ENCODE measurements around the gene PAPOLB. TPM values are rescaled to one million over a fixed set of nuclear protein-coding genes. Genes with fewer than 3 reads are reported as not detected.

Gene PAPOLB
- total and polyA plus RNA-seq, 10 of the 15 experiments (the other 5 are each of a cell fraction or from before 2014, with no cell fraction given) = 0.01 TPM; not detected in 9

DNA sequence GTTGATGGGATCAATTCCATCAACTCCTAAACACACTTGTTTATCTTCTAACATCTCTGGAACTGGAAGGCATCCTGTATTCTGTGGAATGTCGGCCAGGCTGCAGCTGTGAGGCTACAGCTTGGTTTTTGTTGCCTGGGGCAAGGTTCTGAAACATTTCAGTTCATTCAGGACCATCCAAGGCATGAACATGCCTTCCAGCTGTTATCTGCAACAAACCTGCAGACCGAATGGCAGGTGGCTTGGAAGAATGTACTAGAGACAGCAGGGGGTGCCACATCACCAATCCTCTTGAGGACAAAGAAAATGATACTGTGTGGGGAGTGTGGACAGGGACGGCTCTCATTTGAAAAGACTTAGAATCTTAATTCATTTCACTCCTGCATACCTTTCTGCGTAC is 12.4 kb downstream of the PAPOLB start:
- Histone ChIP-seq H4K20me1 (ENCODE audit: control insufficient read depth, insufficient read depth) (no peaks in the 10 kb centered on the region), H3K4me1 (ENCODE audit: control insufficient read depth, insufficient read depth, low read length) (no peaks in the 10 kb centered on the region), H3K27ac (ENCODE audit: control insufficient read depth, insufficient read depth) (no peak overlapping the region), H3K9me3 (replicated peaks; ENCODE audit: control insufficient read depth, insufficient read depth, low read length) (no peaks in the 10 kb centered on the region; the same call in 2 of the 3 replicates), H3K4me3 (no peak overlapping the region), H3K36me3 (ENCODE audit: control insufficient read depth in 2 of 2, insufficient read depth in 2 of 2, low read length in 1 of 2) (no peaks in the 10 kb centered on the region), H3K27me3 (replicated peaks in 1 of 2; ENCODE audit: control insufficient read depth in 2 of 2, insufficient read depth in 2 of 2, low read length in 1 of 2) (no peaks in the 10 kb centered on the region; a peak in 1 of 4 replicates), H3K4me2 (ENCODE audit: control insufficient read depth, insufficient read depth) (no peak overlapping the region), H3K9ac (ENCODE audit: control insufficient read depth, insufficient read depth, low read length) (no peak overlapping the region), H2AFZ (ENCODE audit: control insufficient read depth, low read depth, low read length) (no peak overlapping the region), H3K79me2 (ENCODE audit: control insufficient read depth, insufficient read depth, low read length) (no peaks in the 10 kb centered on the region)
- intact Hi-C loops (cut with micrococcal nuclease; ENCODE audit: unreplicated experiment) (loop anchor here (5.0 kb wide), 1 partner anchor 238 kb away; no protein-coding TSS in a partner anchor), in situ Hi-C loops (cut with MboI) (no loop called here)
- BruUV-seq (replicated peaks) = no TSS peak
- 26% methylated on average over 4 of the region's 4 CpGs for WGBS (ENCODE audit: insufficient coverage, insufficient replicate concordance, low lambda C conversion rate, missing lambda C conversion rate)
- CTCF ChIA-PET = interaction anchor here (0.9 to 1.8 kb wide), 4 partner anchors 236 to 283 kb away, joined by 3 to 7 read pairs (median 4); no protein-coding TSS in a partner anchor
- RAD21 ChIA-PET (ENCODE audit: unreplicated experiment) = no interaction called here
- POLR2A ChIA-PET = no interaction called here
- DNase-seq (ENCODE audit: low read depth, low spot score) (no peak), ATAC-seq (peak; percentile 69), FAIRE-seq (peak; percentile 68)
- TF ChIP-seq, protein P1, sequence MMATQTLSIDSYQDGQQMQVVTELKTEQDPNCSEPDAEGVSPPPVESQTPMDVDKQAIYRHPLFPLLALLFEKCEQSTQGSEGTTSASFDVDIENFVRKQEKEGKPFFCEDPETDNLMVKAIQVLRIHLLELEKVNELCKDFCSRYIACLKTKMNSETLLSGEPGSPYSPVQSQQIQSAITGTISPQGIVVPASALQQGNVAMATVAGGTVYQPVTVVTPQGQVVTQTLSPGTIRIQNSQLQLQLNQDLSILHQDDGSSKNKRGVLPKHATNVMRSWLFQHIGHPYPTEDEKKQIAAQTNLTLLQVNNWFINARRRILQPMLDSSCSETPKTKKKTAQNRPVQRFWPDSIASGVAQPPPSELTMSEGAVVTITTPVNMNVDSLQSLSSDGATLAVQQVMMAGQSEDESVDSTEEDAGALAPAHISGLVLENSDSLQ (IDR thresholded peaks at IDR 0.05) = no peak
- TF ChIP-seq SMC3 (IDR thresholded peaks at IDR 0.05; ENCODE audit: borderline replicate concordance, low read length) (peak; percentile 23; the same call in 1 of the 2 replicates), CTCF (IDR thresholded peaks at IDR 0.05 in 2 of 3, conservative IDR thresholded peaks at IDR 0.05 in 1 of 3; ENCODE audit: control insufficient read depth in 2 of 3, extremely low read depth in 1 of 3, insufficient read depth in 1 of 3, low read depth in 3 of 3, low read length in 3 of 3) (peak; percentile 33 to 48 (median 33); a peak in 4 of 6 replicates), RAD21 (IDR thresholded peaks at IDR 0.05; ENCODE audit: insufficient read depth, low read depth, low read length) (peak; percentile 42)
- TF ChIP-seq, protein P2, sequence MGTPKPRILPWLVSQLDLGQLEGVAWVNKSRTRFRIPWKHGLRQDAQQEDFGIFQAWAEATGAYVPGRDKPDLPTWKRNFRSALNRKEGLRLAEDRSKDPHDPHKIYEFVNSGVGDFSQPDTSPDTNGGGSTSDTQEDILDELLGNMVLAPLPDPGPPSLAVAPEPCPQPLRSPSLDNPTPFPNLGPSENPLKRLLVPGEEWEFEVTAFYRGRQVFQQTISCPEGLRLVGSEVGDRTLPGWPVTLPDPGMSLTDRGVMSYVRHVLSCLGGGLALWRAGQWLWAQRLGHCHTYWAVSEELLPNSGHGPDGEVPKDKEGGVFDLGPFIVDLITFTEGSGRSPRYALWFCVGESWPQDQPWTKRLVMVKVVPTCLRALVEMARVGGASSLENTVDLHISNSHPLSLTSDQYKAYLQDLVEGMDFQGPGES (IDR thresholded peaks at IDR 0.05) = no peak
- SMC1A ChIA-PET (ENCODE audit: uncharacterized antibody, unreplicated experiment) = interaction anchor here (0.6 to 1.4 kb wide), 2 partner anchors 69 to 236 kb away, joined by 3 to 6 read pairs; no protein-coding TSS in a partner anchor

Data from GM12878 (cell line).